HCT116 (cell line): Measurements from ENCODE around the gene ERC1. TPM values are rescaled to one million over a fixed set of nuclear protein-coding genes. Genes with fewer than 3 reads are reported as not detected.

ENCODE experiments used
- ATAC-seq: fragments of 200-7000 bp; cut with Tn5 transposase; 2 replicates; pipeline ENCODE4 v1.9.1; 2020; ENCODE audit warnings: mild to moderate bottlenecking, moderate library complexity
- BruUV-seq: library from RNA; stranded (reverse); fragments of 400-500 nt; replicated peaks from 2 replicates; lab custom pipeline; 2021; lab: Mats Ljungman, UMichigan
- CTCF ChIA-PET: fragments of 300-600 bp; sonication (Branson Sonifier 250); formaldehyde crosslinking; loops from one replicate; lab custom pipeline; 2021; ENCODE audit warnings: antibody characterized with exemption; lab: Charles Lee
- POLR2A ChIA-PET: fragments of 300-600, 350-600 bp; sonication (Branson Sonifier 250); formaldehyde crosslinking; loops from one replicate; lab custom pipeline; 2021; ENCODE audit warnings: antibody characterized with exemption; lab: Charles Lee
- RAD21 ChIA-PET, 2 experiments: fragments of 300-600 bp; sonication (Branson Sonifier 250); formaldehyde crosslinking; loops; one replicate each; lab custom pipeline; 2023; ENCODE audit warnings: low total read pairs in 2 of 2; ENCODE audit not compliant: uncharacterized antibody in 2 of 2, unreplicated experiment in 2 of 2, low non-redundant PET in 1 of 2; lab: Charles Lee
- DNase-seq: peaks from one replicate; pipeline ENCODE4 v3.0.0-alpha.2; 2010; ENCODE audit warnings: low read depth, low spot score
- H2AFZ ChIP-seq: fragments of 200-600 bp; shearing (Covaris generic), sonication (generic); 2 replicates; pipeline ENCODE4 v1.6.1; 2017; ENCODE audit warnings: low read depth, mixed run types, mixed read lengths, antibody characterized with exemption, low read length; ENCODE audit not compliant: poor library complexity, severe bottlenecking
- H3K27ac ChIP-seq: 2 replicates; pipeline ENCODE4 v1.5.1; 2012; ENCODE audit warnings: low read depth, low read length
- H3K27me3 ChIP-seq: fragments of 200-600 bp; sonication (generic); 2 replicates; pipeline ENCODE4 v1.6.1; 2016; ENCODE audit warnings: mixed run types, low read length, mixed read lengths; ENCODE audit not compliant: insufficient read depth
- H3K36me3 ChIP-seq, 2 experiments: fragments of 200-500 bp in 1 of 2; fragments of 200-600 bp in 1 of 2; sonication (Bioruptor generic) in 1 of 2; sonication (generic) in 1 of 2; 2 replicates each; pipeline versions ENCODE4 v1.5.1 to v1.6.1; 2014 to 2016; ENCODE audit warnings: low read length in 2 of 2, inconsistent platforms in 1 of 2, mixed read lengths in 1 of 2, mixed run types in 1 of 2; ENCODE audit not compliant: insufficient read depth in 2 of 2, control insufficient read depth in 1 of 2
- H3K4me1 ChIP-seq, 2 experiments: fragments of 200-600 bp in 1 of 2; sonication (generic) in 1 of 2; 2 replicates each; pipeline versions ENCODE4 v1.5.1 to v1.6.1; 2012 to 2017; ENCODE audit warnings: low read length in 2 of 2, inconsistent platforms in 1 of 2, mild to moderate bottlenecking in 1 of 2, mixed read lengths in 1 of 2, mixed run types in 1 of 2, moderate library complexity in 1 of 2; ENCODE audit not compliant: insufficient read depth in 2 of 2, control insufficient read depth in 1 of 2
- H3K4me2 ChIP-seq: fragments of 200-600 bp; sonication (generic); 2 replicates; pipeline ENCODE4 v1.6.1; 2017; ENCODE audit warnings: mixed run types, low read length, mixed read lengths
- H3K4me3 ChIP-seq, 2 experiments: fragments of 200-600 bp in 1 of 2; sonication (generic) in 1 of 2; replicated peaks in 1 of 2; 2 replicates each; pipeline ENCODE4 v1.5.1; 2011 to 2016; ENCODE audit warnings: low read length in 2 of 2, control low read depth in 1 of 2, low read depth in 1 of 2, mild to moderate bottlenecking in 1 of 2, mixed read lengths in 1 of 2, mixed run types in 1 of 2
- H3K79me2 ChIP-seq: fragments of 200-600 bp; sonication (generic); 2 replicates; pipeline ENCODE4 v1.6.1; 2017; ENCODE audit warnings: mild to moderate bottlenecking, mixed run types, low read length, moderate library complexity, mixed read lengths; ENCODE audit not compliant: insufficient read depth
- H3K9ac ChIP-seq: fragments of 200-600 bp; sonication (generic); 2 replicates; pipeline ENCODE4 v1.6.1; 2016; ENCODE audit warnings: low read length, mixed read lengths
- H3K9me2 ChIP-seq: fragments of 200-600 bp; sonication (generic), shearing (Covaris generic); 2 replicates; pipeline ENCODE4 v1.6.1; 2017; ENCODE audit warnings: mixed run types, mild to moderate bottlenecking, moderate library complexity; ENCODE audit not compliant: insufficient read depth
- H3K9me3 ChIP-seq, 2 experiments: fragments of 200-500 bp in 1 of 2; fragments of 200-600 bp in 1 of 2; sonication (Bioruptor generic) in 1 of 2; sonication (generic) in 1 of 2; 2 replicates each; pipeline ENCODE4 v1.6.1; 2014 to 2017; ENCODE audit warnings: low read length in 2 of 2, mixed read lengths in 2 of 2, inconsistent platforms in 1 of 2, low read depth in 1 of 2, mild to moderate bottlenecking in 1 of 2, mixed run types in 1 of 2, moderate library complexity in 1 of 2; ENCODE audit not compliant: control insufficient read depth in 1 of 2, insufficient read depth in 1 of 2
- H4K20me1 ChIP-seq: fragments of 200-600 bp; sonication (generic), shearing (Covaris generic); 2 replicates; pipeline ENCODE4 v1.6.1; 2017; ENCODE audit warnings: mixed run types, mild to moderate bottlenecking, moderate library complexity; ENCODE audit not compliant: insufficient read depth
- EGR1 ChIP-seq: IDR thresholded peaks from 2 replicates; pipeline ENCODE4 v1.6.1; 2012; ENCODE audit warnings: low read depth
- JUND ChIP-seq: IDR thresholded peaks from 2 replicates; pipeline ENCODE4 v1.6.1; 2012
- MAX ChIP-seq: IDR thresholded peaks from 2 replicates; pipeline ENCODE4 v1.6.1; 2012
- POLR2A ChIP-seq: IDR thresholded peaks from 2 replicates; pipeline ENCODE4 v1.7.0; 2011; ENCODE audit warnings: borderline replicate concordance; ENCODE audit not compliant: insufficient read depth, insufficient read length; ENCODE audit errors: extremely low read depth
- RAD21 ChIP-seq: IDR thresholded peaks from 2 replicates; pipeline ENCODE4 v1.6.1; 2012; ENCODE audit warnings: low read depth, mild to moderate bottlenecking
- SIN3A ChIP-seq: IDR thresholded peaks from 2 replicates; pipeline ENCODE4 v1.6.1; 2012; ENCODE audit warnings: low read depth
- SRF ChIP-seq: IDR thresholded peaks from 2 replicates; pipeline ENCODE4 v1.6.1; 2012; ENCODE audit warnings: low read depth
- YY1 ChIP-seq: IDR thresholded peaks from 2 replicates; pipeline ENCODE4 v1.6.1; 2011; ENCODE audit warnings: low read length, low read depth, moderate library complexity, mild to moderate bottlenecking; ENCODE audit not compliant: insufficient replicate concordance; ENCODE audit errors: extremely low read depth
- ZNF274 ChIP-seq: fragments of 200-500 bp; sonication (Bioruptor generic); IDR thresholded peaks from 2 replicates; pipeline ENCODE4 v1.6.1; 2014; ENCODE audit warnings: mild to moderate bottlenecking, low read depth, low read length, inconsistent platforms
- intact Hi-C: fragments of 100-400 bp; cut with micrococcal nuclease; formaldehyde crosslinking; loops from 2 replicates; pipeline ENCODE4 v1.10.0; 2022
- total RNA-seq: library from RNA; stranded (reverse); gene quantifications from one replicate; pipeline ENCODE4 v1.2.1, GENCODE V29; 2021; ENCODE audit not compliant: unreplicated experiment
- TF ChIP-seq, protein P1 (sequence below): IDR thresholded peaks from 2 replicates; pipeline ENCODE4 v1.6.1; 2012; ENCODE audit warnings: low read depth

Gene ERC1
- total RNA-seq, 1 experiment from 2014 or later = 41.9 TPM

- no peak for ATAC-seq
- no TSS peak for BruUV-seq
- Histone ChIP-seq H3K4me2 (no peak overlapping the region), H4K20me1 (no peaks in the 10 kb centered on the region; the same call in 1 of the 2 replicates), H3K9me3 (no peaks in the 10 kb centered on the region), H3K36me3 (no peaks in the 10 kb centered on the region), H3K4me1 (peaks cover 8 to 10% of the 10 kb centered on the region in 2 experiments; a peak in 3 of 4 replicates), H3K4me3 (no peak overlapping the region), H3K27ac (no peak overlapping the region), H3K9ac (no peak overlapping the region), H3K9me2 (no peaks in the 10 kb centered on the region), H3K79me2 (no peaks in the 10 kb centered on the region), H2AFZ (no peak overlapping the region), H3K27me3 (no peaks in the 10 kb centered on the region)
- POLR2A ChIA-PET = no interaction called here
- DNase-seq = no peak
- TF ChIP-seq RAD21 = no peak
- TF ChIP-seq, protein P1, sequence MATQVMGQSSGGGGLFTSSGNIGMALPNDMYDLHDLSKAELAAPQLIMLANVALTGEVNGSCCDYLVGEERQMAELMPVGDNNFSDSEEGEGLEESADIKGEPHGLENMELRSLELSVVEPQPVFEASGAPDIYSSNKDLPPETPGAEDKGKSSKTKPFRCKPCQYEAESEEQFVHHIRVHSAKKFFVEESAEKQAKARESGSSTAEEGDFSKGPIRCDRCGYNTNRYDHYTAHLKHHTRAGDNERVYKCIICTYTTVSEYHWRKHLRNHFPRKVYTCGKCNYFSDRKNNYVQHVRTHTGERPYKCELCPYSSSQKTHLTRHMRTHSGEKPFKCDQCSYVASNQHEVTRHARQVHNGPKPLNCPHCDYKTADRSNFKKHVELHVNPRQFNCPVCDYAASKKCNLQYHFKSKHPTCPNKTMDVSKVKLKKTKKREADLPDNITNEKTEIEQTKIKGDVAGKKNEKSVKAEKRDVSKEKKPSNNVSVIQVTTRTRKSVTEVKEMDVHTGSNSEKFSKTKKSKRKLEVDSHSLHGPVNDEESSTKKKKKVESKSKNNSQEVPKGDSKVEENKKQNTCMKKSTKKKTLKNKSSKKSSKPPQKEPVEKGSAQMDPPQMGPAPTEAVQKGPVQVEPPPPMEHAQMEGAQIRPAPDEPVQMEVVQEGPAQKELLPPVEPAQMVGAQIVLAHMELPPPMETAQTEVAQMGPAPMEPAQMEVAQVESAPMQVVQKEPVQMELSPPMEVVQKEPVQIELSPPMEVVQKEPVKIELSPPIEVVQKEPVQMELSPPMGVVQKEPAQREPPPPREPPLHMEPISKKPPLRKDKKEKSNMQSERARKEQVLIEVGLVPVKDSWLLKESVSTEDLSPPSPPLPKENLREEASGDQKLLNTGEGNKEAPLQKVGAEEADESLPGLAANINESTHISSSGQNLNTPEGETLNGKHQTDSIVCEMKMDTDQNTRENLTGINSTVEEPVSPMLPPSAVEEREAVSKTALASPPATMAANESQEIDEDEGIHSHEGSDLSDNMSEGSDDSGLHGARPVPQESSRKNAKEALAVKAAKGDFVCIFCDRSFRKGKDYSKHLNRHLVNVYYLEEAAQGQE = no peak
- no peak for TF ChIP-seq SIN3A
- no peak for TF ChIP-seq SRF
- TF ChIP-seq JUND = no peak
- TF ChIP-seq MAX = no peak
- TF ChIP-seq POLR2A = no peak
- TF ChIP-seq ZNF274 = no peak
- no peak for TF ChIP-seq EGR1
- no peak for TF ChIP-seq YY1
- RAD21 ChIA-PET = no interaction called here
- CTCF ChIA-PET = no interaction called here
- intact Hi-C loops = no loop called here
Observed at GRCh38 chr12:1213618-1214205, 222.7 kb downstream of the ERC1 start.
